ENCODE data around the gene TMEM219. TPM values are rescaled to one million over a fixed set of nuclear protein-coding genes. Genes with fewer than 3 reads are reported as not detected.

Gene TMEM219
- total RNA-seq, 4 donors from 2014 or later = 78.0 to 109 (median 106) TPM

GRCh38 chr16:29982560-29983419 lies 20.9 kb downstream of the TMEM219 start:
- peak in 1 of 2 donors; percentile 59 for DNase-seq (ENCODE audit: low spot score in 2 of 2)
- TF ChIP-seq EP300 (IDR thresholded peaks at IDR 0.05) = no peak
- TF ChIP-seq, protein P1, sequence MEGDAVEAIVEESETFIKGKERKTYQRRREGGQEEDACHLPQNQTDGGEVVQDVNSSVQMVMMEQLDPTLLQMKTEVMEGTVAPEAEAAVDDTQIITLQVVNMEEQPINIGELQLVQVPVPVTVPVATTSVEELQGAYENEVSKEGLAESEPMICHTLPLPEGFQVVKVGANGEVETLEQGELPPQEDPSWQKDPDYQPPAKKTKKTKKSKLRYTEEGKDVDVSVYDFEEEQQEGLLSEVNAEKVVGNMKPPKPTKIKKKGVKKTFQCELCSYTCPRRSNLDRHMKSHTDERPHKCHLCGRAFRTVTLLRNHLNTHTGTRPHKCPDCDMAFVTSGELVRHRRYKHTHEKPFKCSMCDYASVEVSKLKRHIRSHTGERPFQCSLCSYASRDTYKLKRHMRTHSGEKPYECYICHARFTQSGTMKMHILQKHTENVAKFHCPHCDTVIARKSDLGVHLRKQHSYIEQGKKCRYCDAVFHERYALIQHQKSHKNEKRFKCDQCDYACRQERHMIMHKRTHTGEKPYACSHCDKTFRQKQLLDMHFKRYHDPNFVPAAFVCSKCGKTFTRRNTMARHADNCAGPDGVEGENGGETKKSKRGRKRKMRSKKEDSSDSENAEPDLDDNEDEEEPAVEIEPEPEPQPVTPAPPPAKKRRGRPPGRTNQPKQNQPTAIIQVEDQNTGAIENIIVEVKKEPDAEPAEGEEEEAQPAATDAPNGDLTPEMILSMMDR (IDR thresholded peaks at IDR 0.05) = no peak
- TF ChIP-seq POLR2AphosphoS5 (IDR thresholded peaks at IDR 0.05) = no peak
- TF ChIP-seq POLR2A (IDR thresholded peaks at IDR 0.05) = no peak
- Histone ChIP-seq H3K36me3 (peaks cover 100% of the 10 kb centered on the region), H3K27me3 (no peaks in the 10 kb centered on the region), H3K4me1 (peaks cover 6% of the 10 kb centered on the region), H3K4me3 (no peak overlapping the region), H3K27ac (no peak overlapping the region), H3K9me3 (no peaks in the 10 kb centered on the region)
- WGBS = 84% methylated on average over 17 of the region's 24 CpGs

DNA sequence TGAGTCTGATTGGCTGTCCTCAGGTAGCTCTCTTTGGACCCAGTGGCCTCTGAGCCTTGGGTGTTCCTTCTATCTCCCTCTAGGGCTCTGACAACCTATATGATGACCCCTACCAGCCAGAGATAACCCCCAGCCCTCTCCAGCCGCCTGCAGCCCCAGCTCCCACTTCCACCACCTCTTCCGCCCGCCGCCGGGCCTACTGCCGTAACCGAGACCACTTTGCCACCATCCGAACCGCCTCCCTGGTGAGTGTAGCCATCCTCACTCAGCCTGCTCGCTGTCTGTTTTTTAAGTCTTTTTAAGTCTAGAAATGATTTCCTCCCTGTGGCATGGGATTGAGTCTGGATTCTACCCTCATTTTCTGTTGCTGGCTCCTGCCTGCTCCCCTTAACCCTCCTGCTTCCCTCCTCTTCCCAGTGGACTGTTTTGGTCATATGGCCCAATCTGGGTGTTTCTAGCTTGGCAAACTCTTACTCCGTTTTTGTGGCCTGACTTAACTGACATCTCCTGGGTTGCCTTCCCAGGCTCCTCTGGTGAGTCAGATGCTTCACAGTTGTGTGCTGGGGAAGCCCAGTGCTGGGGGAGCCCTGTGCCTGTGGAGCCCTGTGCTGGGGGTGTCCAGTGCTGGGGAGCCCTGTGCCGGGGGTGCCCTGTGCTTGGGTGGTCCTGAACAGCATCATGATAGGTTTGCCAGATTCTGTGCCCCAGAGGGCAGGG lies 21.7 kb downstream of the TMEM219 start:
- no peaks in the 10 kb centered on the region for H3K4me1 ChIP-seq
- no peak overlapping the region for H3K27ac ChIP-seq
- no peak overlapping the region for H3K4me3 ChIP-seq
- TF ChIP-seq EP300 (IDR thresholded peaks at IDR 0.05) (no peak), POLR2AphosphoS5 (IDR thresholded peaks at IDR 0.05) (no peak), POLR2A (IDR thresholded peaks at IDR 0.05) (no peak)
- TF ChIP-seq, protein P1 (IDR thresholded peaks at IDR 0.05) = no peak
- 76% methylated on average over 11 of the region's 12 CpGs for WGBS
- H3K27me3 ChIP-seq = no peaks in the 10 kb centered on the region
- DNase-seq (ENCODE audit: low spot score in 2 of 2) = peak in 1 of 2 donors; percentile 54
- H3K36me3 ChIP-seq = peaks cover 100% of the 10 kb centered on the region
- no peaks in the 10 kb centered on the region for H3K9me3 ChIP-seq

DNA sequence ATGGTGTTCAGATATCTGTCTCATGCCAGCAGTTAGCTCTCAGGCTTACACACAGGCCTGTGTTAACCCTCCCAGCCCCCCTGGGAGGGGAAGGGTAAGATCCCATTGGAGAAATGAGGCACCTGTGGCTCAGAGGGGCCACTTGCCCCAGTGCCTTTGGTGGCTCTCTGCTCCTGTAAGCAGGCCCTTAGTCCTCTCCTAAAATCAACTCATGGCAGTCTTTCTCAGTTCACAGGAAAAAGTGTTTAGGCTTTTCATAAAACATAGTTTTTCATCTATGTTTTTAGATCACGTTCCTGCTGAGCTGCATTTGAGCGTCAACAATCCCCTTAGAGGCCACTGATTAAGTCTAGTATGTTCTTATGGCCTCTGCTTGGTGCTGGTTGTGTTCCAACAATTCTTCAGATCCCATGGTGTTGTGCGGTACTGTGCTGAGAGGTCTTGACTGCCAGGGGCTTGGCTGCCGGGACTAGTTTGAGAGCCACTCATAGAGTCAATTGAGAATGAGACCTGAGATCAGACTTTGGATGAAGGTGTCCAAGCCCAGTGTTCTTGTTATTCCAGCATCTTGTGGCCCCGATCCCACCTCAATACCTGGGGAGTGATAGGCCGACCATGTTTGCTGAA lies 22.4 kb downstream of the TMEM219 start:
- Histone ChIP-seq H3K36me3 (peaks cover 100% of the 10 kb centered on the region), H3K4me1 (no peaks in the 10 kb centered on the region), H3K9me3 (no peaks in the 10 kb centered on the region), H3K27me3 (no peaks in the 10 kb centered on the region), H3K4me3 (no peak overlapping the region), H3K27ac (no peak overlapping the region)
- TF ChIP-seq, protein P1 (IDR thresholded peaks at IDR 0.05) = no peak
- TF ChIP-seq POLR2AphosphoS5 (IDR thresholded peaks at IDR 0.05) = no peak
- no peak for TF ChIP-seq EP300 (IDR thresholded peaks at IDR 0.05)
- no peak for TF ChIP-seq POLR2A (IDR thresholded peaks at IDR 0.05)
- 79% methylated on average over 6 of the region's 6 CpGs for WGBS
- DNase-seq (ENCODE audit: low spot score in 2 of 2) = no peak

DNA sequence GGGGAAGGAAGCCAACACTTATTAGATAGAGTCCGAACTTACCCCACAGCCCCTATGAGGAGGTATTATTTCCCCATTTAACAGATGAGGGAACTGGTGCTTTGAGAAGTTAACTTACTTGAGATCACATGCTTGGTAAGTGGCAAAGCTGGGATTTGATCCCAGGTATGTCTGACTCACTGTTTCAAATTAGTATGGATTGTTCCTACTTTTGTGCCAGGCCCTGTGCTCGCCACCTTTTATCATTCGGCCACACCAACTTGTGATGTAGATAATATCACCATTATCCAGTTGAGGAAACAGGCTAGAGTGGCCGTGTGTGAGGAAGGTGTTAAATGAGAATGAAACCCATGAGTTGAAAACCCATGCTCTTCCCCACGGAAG lies 22.9 kb downstream of the TMEM219 start:
- H3K4me1 ChIP-seq = no peaks in the 10 kb centered on the region
- TF ChIP-seq POLR2AphosphoS5 (IDR thresholded peaks at IDR 0.05) (no peak), EP300 (IDR thresholded peaks at IDR 0.05) (no peak), POLR2A (IDR thresholded peaks at IDR 0.05) (no peak)
- TF ChIP-seq, protein P1 (IDR thresholded peaks at IDR 0.05) = no peak
- WGBS = 91% methylated on average over 5 of the region's 5 CpGs
- no peak for DNase-seq (ENCODE audit: low spot score in 2 of 2)
- no peak overlapping the region for H3K27ac ChIP-seq
- H3K9me3 ChIP-seq = no peaks in the 10 kb centered on the region
- H3K27me3 ChIP-seq = no peaks in the 10 kb centered on the region
- H3K4me3 ChIP-seq = no peak overlapping the region
- H3K36me3 ChIP-seq = peaks cover 100% of the 10 kb centered on the region
